Left lung (tissue), 10 donors: ENCODE data around the gene SLC27A6. TPM values are rescaled to one million over a fixed set of nuclear protein-coding genes. Genes with fewer than 3 reads are reported as not detected.

Source experiments
- ATAC-seq: fragments of 200-7000 bp; cut with Tn5 transposase; one replicate; pipeline ENCODE4 v1.9.1; 2020; ENCODE audit warnings: moderate library complexity
- DNase-seq, 4 donors: peaks; one replicate each; pipeline ENCODE4 v3.0.0-alpha.2; 2013 to 2020
- H3K27ac ChIP-seq, 2 donors: fragments of 200-600 bp; sonication (generic) in 1 of 2; one replicate each; pipeline versions ENCODE4 v1.5.0 to v1.8.0; 2020 to 2021
- H3K27me3 ChIP-seq, 2 donors: fragments of 200-600 bp; sonication (generic) in 1 of 2; one replicate each; pipeline versions ENCODE4 v1.5.0 to v1.8.0; 2020 to 2021
- H3K36me3 ChIP-seq, 2 donors: fragments of 200-600 bp; sonication (generic) in 1 of 2; one replicate each; pipeline versions ENCODE4 v1.5.0 to v1.8.0; 2020 to 2021
- H3K4me1 ChIP-seq, 2 donors: fragments of 200-600 bp; one replicate each; pipeline ENCODE4 v1.8.0; 2021
- H3K4me3 ChIP-seq, 2 donors: fragments of 200-600 bp; sonication (generic) in 1 of 2; one replicate each; pipeline versions ENCODE4 v1.5.0 to v1.8.0; 2020 to 2021; ENCODE audit warnings: mild to moderate bottlenecking in 1 of 2
- H3K9me3 ChIP-seq, 2 donors: fragments of 200-600 bp; sonication (generic) in 1 of 2; one replicate each; pipeline versions ENCODE4 v1.5.0 to v1.8.0; 2020 to 2021
- CTCF ChIP-seq, 2 donors: fragments of 200-600 bp; sonication (generic) in 1 of 2; IDR thresholded peaks; one replicate each; pipeline versions ENCODE4 v1.5.0 to v1.8.0; 2021; ENCODE audit warnings: antibody characterized with exemption in 2 of 2
- intact Hi-C, 2 donors: fragments of 100-400 bp; cut with DNase I; formaldehyde crosslinking; loops; one replicate each; pipeline versions ENCODE4 v1.11.2 to v1.14.2; 2022
- polyA plus RNA-seq, 6 donors: library from polyadenylated mRNA; unstranded; fragments of 120-200 nt; gene quantifications; one replicate each; pipeline ENCODE4 v1.2.1, GENCODE V29; 2013; ENCODE audit not compliant: insufficient read length in 6 of 6
- total RNA-seq, 2 donors: library from RNA; stranded (reverse); fragmentation: NEBNext Ultra II Directional; extraction: Animal tissue kit (Norgen Biotek cat#: 25700); gene quantifications; one replicate each; pipeline ENCODE4 v1.2.1, GENCODE V29; 2021
- donor health status: DM: no; HTN: yes; CAD: no.
- donor health status: DM: no; HTN: no; CAD: no.

The SLC27A6 gene
- total and polyA plus RNA-seq, 8 donors = 0.39 to 6.6 (median 4.1) TPM

- Histone ChIP-seq H3K4me1 (no peaks in the 10 kb centered on the region), H3K9me3 (no peaks in the 10 kb centered on the region), H3K36me3 (no peaks in the 10 kb centered on the region), H3K4me3 (no peak overlapping the region), H3K27ac (no peak overlapping the region), H3K27me3 (no peaks in the 10 kb centered on the region)
- ATAC-seq = no peak
- DNase-seq = no peak
- TF ChIP-seq CTCF (IDR thresholded peaks at IDR 0.05) = no peak
- intact Hi-C loops = no loop called here
Observed at GRCh38 chr5:129019401-129019908, 54.2 kb downstream of the SLC27A6 start.

- Histone ChIP-seq H3K36me3 (no peaks in the 10 kb centered on the region), H3K9me3 (no peaks in the 10 kb centered on the region), H3K4me3 (no peak overlapping the region), H3K4me1 (no peaks in the 10 kb centered on the region), H3K27ac (no peak overlapping the region), H3K27me3 (no peaks in the 10 kb centered on the region)
- no peak for DNase-seq
- intact Hi-C loops = no loop called here
- no peak for TF ChIP-seq CTCF (IDR thresholded peaks at IDR 0.05)
- ATAC-seq = no peak
Observed at GRCh38 chr5:129020683-129021082, 55.4 kb downstream of the SLC27A6 start.

- Histone ChIP-seq H3K27ac (no peak overlapping the region), H3K9me3 (no peaks in the 10 kb centered on the region), H3K36me3 (no peaks in the 10 kb centered on the region), H3K4me1 (no peaks in the 10 kb centered on the region), H3K4me3 (no peak overlapping the region), H3K27me3 (no peaks in the 10 kb centered on the region)
- DNase-seq (no peak), ATAC-seq (no peak)
- intact Hi-C loops = no loop called here
- no peak for TF ChIP-seq CTCF (IDR thresholded peaks at IDR 0.05)
Observed at GRCh38 chr5:129021744-129022143, 56.5 kb downstream of the SLC27A6 start.

GRCh38 chr5:129022599-129022998 lies 57.3 kb downstream of the SLC27A6 start:
- Histone ChIP-seq H3K9me3 (no peaks in the 10 kb centered on the region), H3K27ac (no peak overlapping the region), H3K4me3 (no peak overlapping the region), H3K4me1 (no peaks in the 10 kb centered on the region), H3K27me3 (no peaks in the 10 kb centered on the region), H3K36me3 (no peaks in the 10 kb centered on the region)
- TF ChIP-seq CTCF (IDR thresholded peaks at IDR 0.05) = no peak
- ATAC-seq (no peak), DNase-seq (no peak)
- intact Hi-C loops = no loop called here

- H3K36me3 ChIP-seq = no peaks in the 10 kb centered on the region
- DNase-seq = no peak
- no peak for TF ChIP-seq CTCF (IDR thresholded peaks at IDR 0.05)
- no peak for ATAC-seq
- H3K4me3 ChIP-seq = no peak overlapping the region
- H3K9me3 ChIP-seq = no peaks in the 10 kb centered on the region
- no peaks in the 10 kb centered on the region for H3K27me3 ChIP-seq
- H3K4me1 ChIP-seq = no peaks in the 10 kb centered on the region
- intact Hi-C loops = no loop called here
- H3K27ac ChIP-seq = no peak overlapping the region
Observed at GRCh38 chr5:129027260-129027659, 62.0 kb downstream of the SLC27A6 start.
